Measurements from ENCODE around the gene TRABD2B. TPM values are rescaled to one million over a fixed set of nuclear protein-coding genes. Genes with fewer than 3 reads are reported as not detected.
"Not testable (repeated sequence)": the region's sequence is repeated elsewhere in the genome, so short reads cannot be mapped to it uniquely, and the experiment has no call there.

Gene TRABD2B
- polyA plus RNA-seq, 3 donors: 16.1 to 17.2 (median 16.7) TPM

DNA sequence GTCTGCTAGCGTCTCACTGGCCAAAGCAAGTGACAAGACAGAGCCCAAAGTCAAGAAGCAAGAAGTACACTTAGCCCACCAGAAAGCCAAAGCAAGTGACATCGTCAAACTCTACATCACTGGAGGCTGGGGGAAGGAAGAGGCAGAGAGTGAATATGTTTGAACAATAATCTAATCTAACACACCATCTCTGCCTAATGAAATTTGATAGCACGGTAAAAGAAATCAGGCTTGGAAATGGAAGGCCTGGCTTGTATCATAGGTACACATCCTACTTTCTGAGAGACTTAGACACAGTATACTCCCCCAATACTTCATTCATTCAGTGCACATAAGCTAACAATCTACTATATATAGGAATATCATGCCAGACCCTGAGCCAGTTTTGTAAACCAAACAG is 26.3 kb downstream of the TRABD2B start:
- no peak for DNase-seq (ENCODE audit: low read depth in 3 of 3, low spot score in 2 of 3)

DNA sequence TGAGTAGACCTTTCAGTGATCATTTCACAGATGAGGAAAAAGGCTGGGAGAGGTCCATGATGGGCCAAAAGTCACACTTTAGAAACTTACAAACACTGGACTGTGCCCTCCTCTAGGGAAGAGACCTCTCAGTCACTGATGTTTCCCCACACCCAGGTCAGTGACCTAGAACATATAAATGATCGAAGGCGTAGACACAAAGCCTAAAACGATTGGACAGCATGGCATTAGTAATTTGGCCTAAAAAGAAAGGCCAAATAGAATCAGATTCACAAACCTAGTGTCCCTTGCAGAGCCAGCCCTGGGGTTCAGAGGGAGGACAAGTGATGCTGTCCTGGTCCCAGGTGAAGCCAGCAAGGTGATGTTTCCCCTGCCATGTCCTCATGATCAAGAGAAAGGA is 27.7 kb downstream of the TRABD2B start:
- DNase-seq (ENCODE audit: low read depth in 3 of 3, low spot score in 2 of 3): no peak

DNA sequence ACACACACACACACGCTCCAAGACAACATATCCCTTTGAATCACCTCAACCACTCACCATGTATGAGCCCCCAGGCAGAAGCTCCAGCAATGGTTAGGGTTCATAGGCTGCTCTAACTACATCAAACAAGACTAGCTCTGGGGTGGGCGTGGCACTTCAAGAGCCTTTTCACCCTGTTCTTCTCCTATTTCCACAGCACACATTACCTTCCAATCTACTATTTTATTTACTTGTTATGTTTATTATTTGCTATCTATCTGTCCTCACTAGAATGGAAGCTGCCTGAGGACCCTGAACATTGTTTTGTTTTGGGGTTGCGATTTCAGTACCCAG is 28.7 kb downstream of the TRABD2B start:
- DNase-seq (ENCODE audit: low read depth in 3 of 3, low spot score in 2 of 3): no peak

DNA sequence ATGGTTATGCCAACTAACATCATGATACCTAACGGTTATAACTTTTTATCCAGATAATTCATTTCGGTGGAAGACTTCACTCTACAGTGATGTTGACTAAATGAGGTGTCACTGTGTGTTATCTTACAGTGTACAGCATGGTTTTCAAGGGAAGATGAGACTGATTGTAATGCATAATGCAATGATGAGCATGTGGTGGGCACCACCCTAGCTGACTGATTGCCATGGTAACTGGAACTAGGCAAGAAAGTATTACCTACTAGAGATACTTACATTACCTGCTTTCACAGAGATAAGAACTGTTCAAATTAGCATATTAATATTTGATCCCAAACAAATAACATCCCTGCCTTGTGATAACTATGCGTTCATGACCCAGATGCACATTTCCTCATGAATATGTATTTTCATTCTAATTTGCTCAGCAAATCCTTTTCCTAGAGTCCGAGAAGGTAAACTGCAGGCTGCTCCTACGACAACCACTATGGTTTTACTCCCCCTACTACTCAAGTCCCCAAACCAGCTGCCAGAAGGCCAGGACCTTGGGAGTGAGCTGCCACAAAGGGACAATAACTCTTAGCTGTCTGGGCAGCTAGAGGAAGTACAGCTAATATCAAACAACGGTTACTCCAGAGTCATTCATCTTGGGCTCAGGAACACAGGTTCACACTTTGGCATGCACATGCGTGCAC is 29.2 kb downstream of the TRABD2B start:
- no peak for DNase-seq (ENCODE audit: low read depth in 3 of 3, low spot score in 2 of 3)

DNA sequence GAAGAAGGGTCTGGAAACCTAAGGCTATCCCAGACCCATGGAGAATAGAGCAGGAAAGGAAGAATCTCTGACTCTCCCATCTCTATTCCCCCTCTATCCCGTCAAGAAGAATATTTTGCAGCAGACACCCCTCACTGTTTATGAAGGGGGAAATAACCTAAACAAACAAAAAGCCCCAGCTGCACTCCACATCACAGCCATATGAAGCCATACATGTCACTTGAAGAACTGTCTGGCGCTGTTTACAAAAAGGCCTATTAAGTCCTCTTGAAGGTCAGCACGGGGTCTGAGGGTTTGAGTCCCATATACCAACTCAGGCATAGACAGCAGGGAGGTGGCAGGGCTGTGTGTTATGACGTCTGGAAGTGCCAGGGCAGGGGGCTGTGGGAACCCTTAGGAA is 31.4 kb downstream of the TRABD2B start:
- no peak for DNase-seq (ENCODE audit: low read depth in 3 of 3, low spot score in 2 of 3)

DNA sequence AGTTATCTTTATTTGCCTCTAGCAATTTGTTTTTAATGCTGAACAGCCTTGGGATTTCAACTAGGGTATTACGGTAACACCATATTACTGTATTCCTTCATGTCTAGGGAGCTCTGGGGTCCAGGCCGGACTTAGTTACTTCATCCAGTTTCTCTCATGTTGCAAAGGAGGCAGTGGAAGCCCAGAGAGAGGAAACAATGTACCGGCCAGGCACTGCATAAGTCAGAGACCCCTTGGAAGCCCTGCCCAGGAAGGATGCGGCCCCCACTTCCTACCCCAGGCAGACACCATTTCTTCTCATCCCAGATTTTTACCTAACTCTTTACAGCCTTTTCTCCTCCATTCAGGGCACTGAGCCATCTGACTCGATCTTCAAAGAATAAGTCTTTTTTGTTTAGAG is 32.5 kb downstream of the TRABD2B start:
- DNase-seq (ENCODE audit: low read depth in 3 of 3, low spot score in 2 of 3): no peak

DNA sequence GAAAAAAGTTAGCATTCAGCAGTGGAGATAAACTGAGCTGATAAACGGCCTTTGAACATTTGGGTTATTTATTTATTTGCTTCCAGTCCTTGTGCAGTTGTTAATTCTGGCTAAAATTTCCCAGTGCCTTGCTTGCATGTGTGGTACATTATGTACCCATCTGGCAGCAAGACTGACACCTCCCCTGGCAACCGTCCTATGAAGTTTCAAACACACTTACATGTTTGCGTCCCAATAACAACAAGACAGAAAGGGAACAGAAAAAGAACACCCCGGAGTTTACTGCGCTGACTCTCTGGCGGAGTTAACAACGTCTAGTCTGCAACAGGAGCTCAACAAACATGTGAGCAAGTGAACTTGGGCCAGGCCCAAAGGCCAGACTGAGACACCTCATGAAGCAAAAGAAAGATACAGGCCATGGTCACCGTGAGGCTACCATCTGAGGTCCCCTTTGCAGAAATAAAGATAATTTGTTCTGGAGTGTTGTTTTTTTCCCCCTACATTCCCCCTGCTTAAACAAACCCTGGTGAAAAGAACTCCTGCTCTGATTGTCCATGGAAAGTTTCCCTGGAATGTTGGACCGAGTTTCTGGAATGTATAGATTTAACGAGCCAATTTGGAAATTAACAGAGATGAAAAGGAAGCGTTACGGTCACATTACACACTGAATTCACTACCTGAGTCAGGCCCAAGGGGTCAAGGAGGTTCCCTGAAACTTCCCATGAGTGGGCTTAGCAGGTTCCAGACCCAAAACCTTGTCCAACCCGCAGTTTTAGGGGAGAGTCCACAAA is 33.4 kb downstream of the TRABD2B start:
- DNase-seq (ENCODE audit: low read depth in 3 of 3, low spot score in 2 of 3): no peak

DNA sequence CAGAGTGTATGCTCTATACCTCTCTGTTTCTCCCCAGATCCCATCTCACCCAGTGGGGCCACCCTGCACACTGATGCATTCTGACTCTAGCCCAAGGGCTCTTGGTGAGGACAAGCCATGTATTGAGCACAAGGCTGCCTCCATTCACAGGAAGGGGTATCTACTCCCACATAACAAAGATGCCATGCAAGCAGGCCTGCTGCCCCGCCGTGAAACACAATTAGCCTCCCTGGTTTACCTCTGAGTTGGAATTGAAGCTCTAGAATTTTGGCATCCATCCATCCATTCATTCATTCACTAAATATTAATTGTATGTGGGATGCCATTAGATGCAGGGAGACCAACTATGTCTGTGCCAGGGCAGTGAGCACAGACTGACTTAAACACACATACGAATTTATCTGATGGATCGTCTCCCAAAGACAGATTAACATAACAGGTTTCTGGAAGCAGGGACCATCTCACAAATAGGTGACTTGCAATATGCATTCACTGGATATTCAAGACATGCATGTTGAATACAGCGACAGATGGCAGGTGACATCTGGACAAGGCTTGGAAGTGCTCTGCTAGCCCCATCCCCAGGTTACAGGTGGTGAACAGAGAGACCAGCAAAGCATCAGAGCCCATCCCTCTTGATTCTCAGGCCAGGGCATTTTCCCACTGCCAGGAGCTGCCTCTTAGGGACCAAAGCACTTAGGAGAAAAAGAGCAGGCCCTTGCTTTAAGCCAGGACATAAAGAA is 34.3 kb downstream of the TRABD2B start:
- DNase-seq (ENCODE audit: low read depth in 3 of 3, low spot score in 2 of 3): no peak

DNA sequence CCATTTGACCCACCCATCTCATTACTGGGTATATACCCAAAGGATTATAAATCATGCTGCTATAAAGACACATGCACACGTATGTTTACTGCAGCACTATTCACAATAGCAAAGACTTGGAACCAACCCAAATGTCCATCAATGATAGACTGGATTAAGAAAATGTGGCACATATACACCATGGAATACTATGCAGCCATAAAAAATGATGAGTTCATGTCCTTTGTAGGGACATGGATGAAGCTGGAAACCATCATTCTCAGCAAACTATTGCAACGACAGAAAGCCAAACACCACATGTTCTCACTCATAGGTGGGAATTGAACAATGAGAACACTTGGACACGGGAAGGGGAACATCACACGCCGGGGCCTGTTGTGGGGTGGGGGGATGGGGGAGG is 35.4 kb downstream of the TRABD2B start:
- not testable (repeated sequence) for DNase-seq (ENCODE audit: low read depth in 3 of 3, low spot score in 2 of 3)

DNA sequence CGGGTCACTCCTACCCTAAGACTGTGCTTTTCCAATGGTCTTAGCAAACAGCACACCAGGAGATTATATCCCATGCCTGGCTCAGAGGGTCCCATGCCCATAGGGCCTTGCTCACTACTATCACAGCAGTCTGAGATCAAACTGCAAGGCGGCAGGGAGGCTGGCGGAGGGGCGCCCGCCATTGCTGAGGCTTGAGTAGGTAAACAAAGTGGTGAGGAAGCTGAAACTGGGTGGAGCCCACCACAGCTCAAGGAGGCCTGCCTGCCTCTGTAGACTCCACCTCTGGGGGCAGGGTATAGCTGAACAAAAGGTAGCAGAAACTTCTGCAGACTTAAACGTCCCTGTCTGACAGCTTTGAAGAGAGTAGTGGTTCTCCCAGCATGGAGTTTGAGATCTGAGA is 40.7 kb downstream of the TRABD2B start:
- DNase-seq (ENCODE audit: low read depth in 3 of 3, low spot score in 2 of 3): not testable (repeated sequence)

DNA sequence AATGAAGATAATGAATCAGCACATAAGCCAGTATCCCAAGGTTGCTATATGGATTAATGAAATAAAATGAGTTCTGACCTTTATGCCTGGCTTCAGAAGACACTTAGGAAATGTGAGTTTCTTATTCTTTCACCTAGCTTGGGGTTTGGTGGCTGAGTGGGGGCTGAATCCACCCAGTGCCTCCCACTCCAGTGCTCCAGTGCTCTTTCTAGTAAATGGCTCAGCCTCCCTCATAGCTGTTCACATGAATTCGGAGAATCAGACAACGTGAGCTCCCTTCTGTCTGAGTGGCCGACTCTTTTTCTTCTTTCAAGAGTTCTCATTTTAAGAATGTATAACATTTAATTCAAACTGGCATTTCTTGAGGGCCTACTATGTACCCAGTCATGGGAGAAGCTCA is 43.5 kb downstream of the TRABD2B start:
- DNase-seq (ENCODE audit: low read depth in 3 of 3, low spot score in 2 of 3): no peak

DNA sequence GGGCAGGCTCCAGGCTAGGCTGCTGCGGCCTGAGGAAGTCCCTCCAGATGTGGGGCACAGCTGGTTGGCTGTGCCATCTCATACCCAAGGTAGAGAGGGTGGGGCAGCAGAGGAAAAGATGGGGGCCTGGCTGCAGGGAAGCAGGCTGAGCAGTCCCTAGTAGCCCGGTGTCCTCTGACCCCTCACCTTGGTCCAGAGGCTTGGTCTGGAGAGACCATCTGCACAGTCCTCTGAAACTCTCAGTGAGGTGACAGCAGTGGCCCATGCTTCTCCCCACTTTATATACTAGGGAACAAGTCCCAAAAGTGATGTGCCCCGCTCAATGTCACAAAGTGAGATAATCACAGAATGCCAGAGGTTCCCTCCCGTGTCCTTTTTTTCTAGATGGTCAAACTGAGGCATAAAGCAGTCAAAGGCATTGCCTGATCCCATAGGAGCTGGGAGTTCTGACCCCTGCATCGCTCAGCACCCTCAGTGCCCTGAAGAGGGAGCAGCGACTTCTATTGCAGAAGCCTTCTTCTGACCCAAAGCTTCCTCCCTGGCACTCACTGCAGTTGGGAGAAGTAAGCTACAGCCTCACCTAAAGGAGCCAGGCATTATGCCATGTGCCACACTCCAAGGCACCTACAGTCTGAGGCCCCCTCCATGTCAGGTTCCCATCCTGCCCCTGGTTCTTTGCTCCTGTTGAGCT is 45.5 kb downstream of the TRABD2B start:
- no peak for DNase-seq (ENCODE audit: low read depth in 3 of 3, low spot score in 2 of 3)

DNA sequence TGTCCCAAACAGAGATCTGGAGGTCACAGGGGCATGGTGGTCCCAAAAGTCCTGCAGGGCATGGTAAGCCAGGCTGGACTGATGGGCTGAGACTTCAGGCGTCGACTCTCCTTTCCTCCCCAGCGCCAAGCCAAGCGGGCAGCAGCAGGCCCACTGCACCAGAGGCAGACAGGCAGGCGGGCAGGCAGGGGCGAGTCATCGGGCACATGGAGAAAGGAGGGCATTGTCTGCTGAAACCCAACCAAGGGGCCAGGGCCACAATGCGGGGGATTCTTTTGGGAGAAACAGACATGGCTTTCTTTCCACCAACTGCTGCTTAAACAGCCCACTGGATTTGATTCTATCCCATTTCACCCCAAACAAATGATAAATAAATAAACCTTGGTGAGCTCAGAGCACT is 46.2 kb downstream of the TRABD2B start:
- no peak for DNase-seq (ENCODE audit: low read depth in 3 of 3, low spot score in 2 of 3)

DNA sequence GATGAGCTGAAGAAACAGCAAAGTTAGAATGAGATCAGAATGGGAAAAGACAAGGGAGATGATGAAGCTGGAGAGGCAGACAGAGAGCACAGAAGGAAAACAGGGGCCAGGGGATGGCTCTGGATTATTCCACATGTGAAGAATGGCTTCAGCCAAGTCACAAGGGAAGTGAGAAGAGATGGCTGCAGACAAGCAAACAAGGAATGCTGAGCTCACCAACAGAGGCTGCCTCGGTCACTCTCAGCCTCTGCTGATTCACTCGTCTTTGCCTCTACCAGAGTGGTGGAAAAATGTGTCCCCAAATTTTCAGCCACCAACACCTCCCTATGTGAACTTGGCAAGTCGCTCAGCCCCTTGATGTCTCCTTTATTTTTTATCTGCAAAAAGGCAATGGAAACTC is 46.7 kb downstream of the TRABD2B start:
- DNase-seq (ENCODE audit: low read depth in 3 of 3, low spot score in 2 of 3): no peak

DNA sequence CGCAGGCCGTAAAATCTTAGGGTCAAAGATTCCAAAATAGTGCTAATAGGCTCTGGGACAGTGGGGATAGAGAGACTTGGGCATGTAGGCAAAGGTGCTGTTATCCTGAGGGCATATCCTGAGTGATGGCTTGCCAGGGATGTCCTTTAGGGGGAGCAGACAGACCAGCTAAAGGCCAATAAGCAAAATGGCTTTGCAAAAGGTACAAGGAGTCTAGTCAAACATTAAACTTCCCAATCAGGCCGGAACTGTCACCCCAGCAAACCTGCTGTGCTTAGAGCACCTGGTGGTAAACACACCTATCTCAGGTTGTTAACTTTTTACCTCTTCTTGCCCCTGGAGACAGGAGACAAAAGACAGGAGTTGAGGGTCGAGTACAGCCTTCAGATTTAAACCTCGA is 49.1 kb downstream of the TRABD2B start:
- no peak for DNase-seq (ENCODE audit: low read depth in 3 of 3, low spot score in 2 of 3)

DNA sequence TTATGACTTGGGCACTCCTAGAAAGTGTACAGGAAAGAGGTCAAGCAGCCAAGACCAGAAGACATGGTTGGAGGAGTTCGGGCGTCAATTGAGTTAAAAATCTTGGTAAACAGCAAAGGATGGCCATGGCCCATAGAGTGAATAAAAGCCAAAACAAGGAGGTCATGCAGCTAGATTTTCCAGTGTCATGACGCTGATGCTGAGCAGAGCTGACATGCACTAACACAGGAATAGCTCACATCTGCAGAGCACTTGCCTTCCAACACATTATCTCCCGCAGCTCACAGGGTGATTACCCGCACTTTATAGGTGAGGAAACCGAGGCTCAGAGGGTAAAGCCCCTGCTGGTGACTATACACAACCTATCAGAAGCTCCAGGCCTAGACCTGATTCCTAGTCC is 49.7 kb downstream of the TRABD2B start:
- DNase-seq (ENCODE audit: low read depth in 3 of 3, low spot score in 2 of 3): no peak

DNA sequence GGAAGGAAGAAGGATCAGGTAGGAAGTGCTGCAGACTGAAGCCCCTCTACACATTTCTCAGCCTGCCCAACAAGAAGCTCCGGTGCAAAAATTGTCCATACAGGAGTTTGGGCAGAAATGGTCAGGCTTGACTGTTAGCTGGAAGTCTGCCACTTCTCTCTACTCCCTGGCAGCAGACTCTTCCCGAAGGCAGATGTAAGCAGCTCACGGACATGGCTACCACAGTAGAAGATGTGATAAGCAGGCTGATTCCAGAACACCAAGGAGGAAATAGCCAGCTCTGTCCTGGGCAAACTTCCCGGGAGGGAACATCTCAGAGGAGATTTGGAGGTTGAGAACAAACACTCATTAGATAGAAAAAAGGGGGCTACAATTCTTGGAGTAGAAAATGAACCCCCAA is 52.6 kb downstream of the TRABD2B start:
- no peak for DNase-seq (ENCODE audit: low read depth in 3 of 3, low spot score in 2 of 3)

DNA sequence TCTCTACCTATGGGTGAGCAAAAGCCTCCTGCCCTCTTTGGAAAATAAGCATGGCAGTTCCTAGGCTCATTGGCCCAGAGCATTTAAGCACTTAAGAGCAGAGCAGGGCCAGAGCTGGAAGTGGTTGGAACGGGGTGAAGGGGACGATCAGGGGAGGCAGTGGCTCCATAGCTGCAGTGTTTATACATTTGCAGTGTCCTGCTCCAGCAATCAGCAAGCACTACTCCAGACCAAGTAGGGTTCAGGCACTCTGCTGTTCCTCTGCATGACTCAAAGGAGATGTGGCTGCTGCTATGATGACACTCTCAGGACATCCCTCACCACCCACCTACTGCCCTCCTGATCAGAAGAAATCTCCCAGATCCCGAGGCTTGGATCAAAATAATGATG is 55.0 kb downstream of the TRABD2B start:
- DNase-seq (ENCODE audit: low read depth in 3 of 3, low spot score in 2 of 3): no peak

DNA sequence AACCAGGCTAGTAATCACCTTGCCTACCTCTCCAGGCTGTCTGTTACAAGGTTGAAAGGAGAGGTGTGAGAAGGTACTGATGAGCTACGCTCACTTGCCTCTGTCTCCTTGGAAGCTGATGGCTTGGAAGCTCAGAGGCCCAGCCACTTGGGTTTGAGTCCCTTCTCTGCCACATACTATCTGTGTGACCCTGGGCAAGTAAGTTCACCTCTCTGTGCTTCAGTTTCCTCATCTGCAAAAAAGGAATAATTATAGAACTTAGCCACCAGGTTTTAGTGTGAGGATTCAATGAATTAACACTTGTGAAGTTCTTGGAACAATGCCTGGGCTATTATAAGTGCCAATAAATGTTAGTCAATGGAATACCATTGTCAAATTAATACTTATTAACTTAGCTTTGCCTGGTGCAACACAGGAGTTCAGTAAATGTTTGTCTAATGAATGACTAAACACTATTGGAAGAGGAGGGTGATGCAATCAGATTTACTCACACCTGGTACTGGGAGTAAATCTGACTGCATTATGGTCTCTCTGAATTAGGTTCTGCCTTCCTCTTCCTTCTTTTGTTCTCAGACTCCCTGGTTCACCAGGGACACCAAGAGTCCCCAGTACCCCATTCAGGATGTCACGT is 55.5 kb downstream of the TRABD2B start:
- no peak for DNase-seq (ENCODE audit: low read depth in 3 of 3, low spot score in 2 of 3)

DNA sequence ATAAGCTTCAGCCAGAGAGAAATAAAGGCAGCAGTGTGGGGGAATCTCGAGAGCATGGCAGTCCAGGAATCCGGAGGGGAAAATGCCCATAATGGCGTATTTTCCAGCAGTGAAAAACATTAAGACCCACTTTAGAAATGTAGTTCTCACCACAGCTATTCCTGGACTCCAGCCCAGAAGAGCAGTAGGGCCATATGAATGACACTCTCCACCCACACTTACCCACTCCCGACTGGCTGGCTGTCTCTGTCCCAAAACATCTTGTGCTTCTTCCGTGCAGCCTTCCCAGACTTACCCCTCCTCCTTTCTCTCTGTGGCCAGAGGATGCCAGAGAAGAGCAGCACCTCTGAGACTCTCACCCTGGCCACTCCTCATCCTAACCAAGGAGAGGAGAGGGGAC is 56.4 kb downstream of the TRABD2B start:
- no peak for DNase-seq (ENCODE audit: low read depth in 3 of 3, low spot score in 2 of 3)

DNA sequence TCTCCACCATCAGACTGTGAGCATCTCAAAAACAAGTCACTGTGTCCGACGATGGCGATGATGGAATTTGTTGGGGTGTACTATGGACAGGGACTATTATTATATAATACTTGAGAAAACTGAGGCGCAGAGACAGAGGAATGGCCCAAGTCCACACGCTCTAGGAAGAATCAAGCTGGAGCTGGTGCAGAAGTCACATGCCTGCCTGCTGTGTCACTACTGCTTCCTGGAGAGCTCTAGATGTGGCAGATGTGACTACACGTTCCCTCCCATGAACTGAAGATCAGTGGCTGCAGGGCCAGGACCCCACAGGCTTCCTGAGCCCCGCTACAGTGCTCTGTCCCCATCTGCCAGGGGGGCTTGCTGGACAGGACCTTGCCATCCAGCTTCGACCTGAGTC is 56.9 kb downstream of the TRABD2B start:
- DNase-seq (ENCODE audit: low read depth in 3 of 3, low spot score in 2 of 3): no peak
